Measurements from ENCODE around the gene MOB3A.
"Not testable (repeated sequence)": the region's sequence is repeated elsewhere in the genome, so short reads cannot be mapped to it uniquely, and the experiment has no call there.

The MOB3A gene

DNA sequence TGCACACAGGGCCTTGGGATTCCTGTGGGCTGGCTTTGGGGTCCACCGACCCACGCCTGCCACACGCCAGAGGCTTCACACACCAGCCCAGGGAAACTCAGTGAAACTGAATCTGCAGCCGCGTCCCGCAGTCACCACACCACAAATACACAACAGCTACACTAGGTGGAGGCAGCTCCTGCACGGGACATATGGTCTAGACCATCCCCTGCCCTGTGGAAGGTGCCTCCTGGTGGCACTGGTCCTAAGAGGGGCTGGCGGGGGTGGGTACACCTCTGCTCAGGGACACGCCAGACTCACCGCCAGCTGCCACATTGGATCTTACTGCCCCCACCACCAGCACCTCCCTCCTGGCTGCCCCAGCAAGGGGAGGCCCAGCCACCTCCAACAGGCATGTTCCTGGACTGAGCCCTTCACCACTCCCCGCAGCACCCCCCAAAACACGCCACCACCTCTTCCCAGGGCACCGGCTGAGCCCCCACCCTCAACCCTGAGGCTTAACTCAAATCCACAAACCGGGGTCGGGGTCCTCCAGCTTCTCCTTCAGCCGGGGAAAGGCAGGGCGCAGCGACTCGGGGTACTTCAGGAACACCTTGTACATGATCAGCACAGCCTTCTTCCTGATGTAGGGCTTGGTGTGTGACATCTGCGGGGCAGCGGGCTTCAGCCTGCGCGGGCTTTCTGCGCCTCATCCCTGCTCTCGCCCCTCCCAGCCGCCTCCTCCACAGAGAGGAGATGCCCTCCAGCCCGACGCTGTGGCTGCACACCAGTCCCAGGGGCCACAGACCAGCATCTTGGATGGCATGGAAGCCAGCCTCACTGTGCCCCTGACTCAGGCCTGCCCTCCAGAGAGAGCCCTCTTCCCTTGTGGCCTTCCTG, 34.0 kb upstream of the MOB3A start:
- TF ChIP-seq, protein P1, sequence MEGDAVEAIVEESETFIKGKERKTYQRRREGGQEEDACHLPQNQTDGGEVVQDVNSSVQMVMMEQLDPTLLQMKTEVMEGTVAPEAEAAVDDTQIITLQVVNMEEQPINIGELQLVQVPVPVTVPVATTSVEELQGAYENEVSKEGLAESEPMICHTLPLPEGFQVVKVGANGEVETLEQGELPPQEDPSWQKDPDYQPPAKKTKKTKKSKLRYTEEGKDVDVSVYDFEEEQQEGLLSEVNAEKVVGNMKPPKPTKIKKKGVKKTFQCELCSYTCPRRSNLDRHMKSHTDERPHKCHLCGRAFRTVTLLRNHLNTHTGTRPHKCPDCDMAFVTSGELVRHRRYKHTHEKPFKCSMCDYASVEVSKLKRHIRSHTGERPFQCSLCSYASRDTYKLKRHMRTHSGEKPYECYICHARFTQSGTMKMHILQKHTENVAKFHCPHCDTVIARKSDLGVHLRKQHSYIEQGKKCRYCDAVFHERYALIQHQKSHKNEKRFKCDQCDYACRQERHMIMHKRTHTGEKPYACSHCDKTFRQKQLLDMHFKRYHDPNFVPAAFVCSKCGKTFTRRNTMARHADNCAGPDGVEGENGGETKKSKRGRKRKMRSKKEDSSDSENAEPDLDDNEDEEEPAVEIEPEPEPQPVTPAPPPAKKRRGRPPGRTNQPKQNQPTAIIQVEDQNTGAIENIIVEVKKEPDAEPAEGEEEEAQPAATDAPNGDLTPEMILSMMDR (IDR thresholded peaks at IDR 0.05; ENCODE audit: low read depth, low read length), result no peak
- no peak for DNase-seq (ENCODE audit: low read depth in 2 of 2)
- H3K4me3 ChIP-seq (replicated peaks in 1 of 2; ENCODE audit: low read depth in 2 of 2, low read length in 2 of 2), result no peak overlapping the region

DNA sequence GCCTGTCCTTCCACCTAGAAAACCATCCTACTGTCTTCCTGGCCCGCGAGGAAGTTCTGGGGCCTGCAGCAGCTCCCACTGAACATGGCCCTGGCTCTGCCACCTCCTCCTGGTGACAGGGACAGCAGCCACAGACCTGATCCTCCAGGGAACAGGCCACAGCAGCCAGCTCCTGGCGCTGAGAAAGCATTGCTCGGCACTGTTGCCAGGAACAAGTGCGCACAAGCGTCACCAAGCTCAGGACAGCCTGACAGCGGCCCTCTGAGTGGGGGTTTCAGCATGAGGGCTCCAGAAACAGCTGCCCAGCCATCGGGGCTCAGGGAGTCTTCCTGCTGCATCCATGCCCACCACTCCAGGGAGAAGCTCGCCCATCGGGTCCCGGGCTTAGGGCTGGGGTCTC, 33.4 kb upstream of the MOB3A start:
- no peak overlapping the region for H3K4me3 ChIP-seq (replicated peaks in 1 of 2; ENCODE audit: low read depth in 2 of 2, low read length in 2 of 2)
- no peak for DNase-seq (ENCODE audit: low read depth in 2 of 2)
- TF ChIP-seq, protein P1 (IDR thresholded peaks at IDR 0.05; ENCODE audit: low read depth, low read length), result no peak

DNA sequence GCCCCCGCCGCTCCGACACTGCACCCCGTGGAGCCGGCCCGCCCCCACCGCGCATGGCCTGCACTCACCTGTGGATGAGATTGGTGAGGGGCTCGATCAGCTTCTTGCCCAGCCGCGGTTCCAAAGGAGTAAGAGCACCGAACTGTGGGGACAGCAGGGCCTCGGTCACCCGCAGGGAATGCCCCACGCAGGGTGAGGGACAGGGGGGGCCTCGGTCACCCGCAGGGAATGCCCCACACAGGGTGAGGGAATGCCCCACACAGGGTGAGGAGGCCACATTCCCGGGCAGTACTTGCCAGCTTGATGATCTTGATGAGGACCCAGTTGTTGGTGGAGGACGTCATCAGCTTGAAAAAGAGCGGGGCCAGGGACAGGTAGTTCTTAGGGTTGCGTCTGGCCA, 32.9 kb upstream of the MOB3A start:
- no peak overlapping the region for H3K4me3 ChIP-seq (replicated peaks in 1 of 2; ENCODE audit: low read depth in 2 of 2, low read length in 2 of 2)
- DNase-seq (ENCODE audit: low read depth in 2 of 2), result no peak
- TF ChIP-seq, protein P1 (IDR thresholded peaks at IDR 0.05; ENCODE audit: low read depth, low read length), result no peak

DNA sequence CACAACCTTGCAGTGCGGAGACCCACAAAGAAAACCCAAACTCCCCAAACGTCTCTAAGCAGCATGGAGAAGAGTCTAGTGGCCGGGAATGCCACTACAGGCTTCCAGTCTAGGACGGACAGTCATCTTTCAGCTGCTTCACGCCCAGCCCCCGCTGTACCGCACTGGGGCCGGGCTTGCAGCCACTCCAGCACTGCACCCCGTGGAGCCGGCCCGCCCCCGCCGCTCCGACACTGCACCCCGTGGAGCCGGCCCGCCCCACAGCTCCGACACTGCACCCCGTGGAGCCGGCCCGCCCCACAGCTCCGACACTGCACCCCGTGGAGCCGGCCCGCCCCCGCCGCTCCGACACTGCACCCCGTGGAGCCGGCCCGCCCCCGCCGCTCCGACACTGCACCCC, 32.1 kb upstream of the MOB3A start:
- H3K4me3 ChIP-seq (replicated peaks in 1 of 2; ENCODE audit: low read depth in 2 of 2, low read length in 2 of 2), result not testable (repeated sequence)

DNA sequence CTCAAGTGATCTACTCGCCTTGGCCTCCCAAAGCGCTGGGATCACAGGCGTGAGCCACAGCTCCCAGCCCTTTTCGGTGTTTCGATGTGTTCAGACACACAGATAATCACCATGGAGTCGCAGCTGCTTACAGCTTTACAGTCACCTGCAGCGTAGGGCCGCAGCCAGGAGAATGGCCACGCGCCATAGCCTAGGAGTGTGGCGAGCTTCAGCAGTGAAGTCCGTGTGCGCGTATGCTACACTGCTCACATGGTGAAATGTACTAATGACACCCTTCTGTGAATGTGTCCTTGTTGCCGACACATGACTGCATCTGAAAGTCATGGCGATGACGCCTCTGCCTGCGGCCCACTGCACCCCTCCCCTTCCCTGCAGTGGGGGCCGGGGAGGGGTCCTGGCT, 31.6 kb upstream of the MOB3A start:
- TF ChIP-seq, protein P1 (IDR thresholded peaks at IDR 0.05; ENCODE audit: low read depth, low read length), result no peak
- no peak overlapping the region for H3K4me3 ChIP-seq (replicated peaks in 1 of 2; ENCODE audit: low read depth in 2 of 2, low read length in 2 of 2)
- DNase-seq (ENCODE audit: low read depth in 2 of 2), result no peak

More for the DNA sequence above, 32.1 kb upstream of the MOB3A start:
- DNase-seq (ENCODE audit: low read depth in 2 of 2), result not testable (repeated sequence)

DNA sequence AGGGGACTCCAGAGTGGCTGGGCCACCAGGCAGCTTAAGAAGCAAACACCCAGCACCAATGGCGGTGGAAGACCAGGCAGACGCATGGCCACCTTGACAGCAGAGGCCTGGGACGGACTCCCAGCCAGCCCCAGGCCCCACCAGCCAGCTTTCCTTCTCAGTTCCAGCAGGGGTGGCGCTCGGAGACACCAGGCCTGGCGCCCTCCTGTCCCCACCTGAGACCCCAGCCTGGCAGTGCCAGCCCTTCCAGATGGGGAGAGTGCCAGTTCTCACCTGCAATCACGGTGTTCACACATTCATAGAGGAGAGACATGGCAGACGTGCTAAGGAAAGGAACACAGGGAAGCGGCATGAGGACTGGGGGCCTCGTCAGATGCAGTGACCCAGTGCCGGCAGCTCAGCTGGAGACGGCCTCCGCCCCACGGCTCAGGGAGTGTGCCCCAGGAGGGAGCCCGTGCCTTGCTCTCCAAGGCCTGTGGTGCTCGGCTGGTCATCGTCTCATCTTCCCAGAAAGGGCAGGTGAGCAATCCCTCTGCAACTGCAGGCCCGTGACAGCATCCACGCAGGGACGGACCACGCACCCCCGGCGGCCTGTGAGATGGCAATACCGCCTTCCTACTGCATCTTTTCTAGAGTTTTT, 30.9 kb upstream of the MOB3A start:
- no peak overlapping the region for H3K4me3 ChIP-seq (replicated peaks in 1 of 2; ENCODE audit: low read depth in 2 of 2, low read length in 2 of 2)
- TF ChIP-seq, protein P1 (IDR thresholded peaks at IDR 0.05; ENCODE audit: low read depth, low read length), result no peak
- DNase-seq (ENCODE audit: low read depth in 2 of 2), result no peak

DNA sequence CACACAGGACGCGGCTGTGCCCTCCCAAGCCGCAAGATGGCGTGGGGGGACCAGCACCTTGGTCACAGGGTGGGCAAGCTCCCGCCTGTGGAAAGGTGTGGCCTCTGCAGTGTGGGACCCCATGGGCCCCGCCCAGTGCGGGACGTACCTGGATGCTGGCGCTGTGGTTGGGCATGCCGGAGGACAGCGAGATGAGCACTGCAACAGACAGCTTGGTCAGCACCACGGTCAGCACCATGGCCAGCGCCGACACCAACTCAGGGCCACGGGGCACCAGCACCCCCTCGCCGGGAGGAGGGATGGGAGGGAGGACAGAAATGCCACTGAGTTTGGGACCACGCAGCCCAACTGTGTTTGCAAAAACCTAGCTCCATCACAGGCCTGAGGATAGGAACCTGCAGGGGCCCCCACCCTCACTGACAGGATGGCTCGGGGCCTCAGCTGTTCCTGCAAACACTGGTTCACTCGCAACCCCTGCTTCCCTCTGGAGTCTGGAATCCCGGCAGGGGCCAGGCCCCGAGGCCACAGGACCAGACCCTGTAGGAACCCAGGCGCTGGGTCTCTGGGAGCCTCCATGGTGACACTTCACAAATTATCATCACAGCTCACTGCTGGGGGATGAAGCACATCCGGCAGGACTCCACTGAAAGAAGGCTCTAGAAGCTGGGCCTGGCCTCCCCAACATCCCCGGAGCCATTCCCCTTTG, 27.7 kb upstream of the MOB3A start:
- TF ChIP-seq, protein P1 (IDR thresholded peaks at IDR 0.05; ENCODE audit: low read depth, low read length), result no peak
- H3K4me3 ChIP-seq (replicated peaks in 1 of 2; ENCODE audit: low read depth in 2 of 2, low read length in 2 of 2), result no peak overlapping the region
- peak in 1 of 2 donors; percentile 9 for DNase-seq (ENCODE audit: low read depth in 2 of 2)

Measured in cardiac fibroblast (primary cell).